NCI-H1092 treated with DMSO at 0.1 percent for 48 hours (cell line): ENCODE data around the gene LILRA1.
"Not testable (repeated sequence)": the region's sequence is repeated elsewhere in the genome, so short reads cannot be mapped to it uniquely, and the experiment has no call there.

Experiments used
- DNase-seq: peaks from one replicate; lab custom pipeline; 2025; lab: John Stamatoyannopoulos, UW

LILRA1 gene

DNA sequence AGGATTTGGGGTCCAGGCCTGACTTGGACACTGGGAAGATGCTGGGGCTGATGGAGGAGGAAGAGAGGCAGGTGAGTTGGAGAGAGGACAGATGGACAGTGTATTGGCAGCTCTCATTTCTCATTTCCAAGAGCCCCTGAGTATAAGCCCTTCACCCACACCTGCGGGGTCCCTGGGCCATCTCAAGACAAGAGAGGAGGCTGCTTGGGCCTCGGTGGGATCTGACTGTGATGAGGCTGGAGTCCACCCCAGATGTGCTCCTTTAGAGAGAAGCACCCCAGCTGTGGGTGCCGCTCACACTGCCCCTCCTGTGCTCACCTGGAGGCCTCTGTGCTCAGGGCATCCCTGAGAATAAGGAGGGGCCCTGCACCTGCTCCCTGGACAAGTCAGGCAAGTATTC is 16.1 kb upstream of the LILRA1 start:
- no peak for DNase-seq

DNA sequence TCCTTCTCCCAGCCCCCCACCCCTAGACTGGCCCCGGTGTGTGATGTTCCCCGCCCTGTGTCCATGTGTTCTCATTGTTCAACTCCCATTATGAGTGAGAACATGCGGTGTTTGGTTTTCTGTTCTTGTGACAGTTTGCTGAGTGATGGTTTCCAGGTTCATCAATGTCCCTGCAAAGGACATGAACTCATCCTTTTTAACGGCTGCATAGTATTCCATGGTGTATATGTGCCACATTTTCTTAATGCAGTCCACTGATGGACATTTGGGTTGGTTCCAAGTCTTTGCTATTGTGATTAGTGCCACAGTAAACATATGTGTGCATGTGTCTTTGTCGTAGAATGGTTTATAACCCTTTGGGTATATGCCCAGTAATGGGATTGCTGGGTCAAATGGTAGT is 15.2 kb upstream of the LILRA1 start:
- DNase-seq: not testable (repeated sequence)

DNA sequence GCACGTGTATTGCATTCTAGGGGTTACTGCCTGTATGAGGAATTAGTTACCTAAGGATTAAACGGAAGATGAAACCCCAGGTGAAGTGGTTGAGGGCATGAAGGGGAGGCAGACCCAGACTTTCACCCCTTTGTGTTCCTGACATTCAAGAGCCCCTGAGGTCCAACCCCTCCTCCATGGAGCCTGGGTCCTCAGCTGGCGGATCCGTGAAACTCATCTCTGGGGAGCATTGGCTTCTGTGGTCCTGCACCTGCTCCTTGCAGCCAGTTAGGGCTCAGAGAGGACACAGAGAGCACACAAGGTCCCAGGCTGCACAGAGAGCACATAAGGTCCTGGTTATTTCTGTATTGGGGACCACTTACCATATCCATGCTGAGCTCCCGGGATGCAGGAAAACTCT is 7.0 kb upstream of the LILRA1 start:
- DNase-seq: no peak

DNA sequence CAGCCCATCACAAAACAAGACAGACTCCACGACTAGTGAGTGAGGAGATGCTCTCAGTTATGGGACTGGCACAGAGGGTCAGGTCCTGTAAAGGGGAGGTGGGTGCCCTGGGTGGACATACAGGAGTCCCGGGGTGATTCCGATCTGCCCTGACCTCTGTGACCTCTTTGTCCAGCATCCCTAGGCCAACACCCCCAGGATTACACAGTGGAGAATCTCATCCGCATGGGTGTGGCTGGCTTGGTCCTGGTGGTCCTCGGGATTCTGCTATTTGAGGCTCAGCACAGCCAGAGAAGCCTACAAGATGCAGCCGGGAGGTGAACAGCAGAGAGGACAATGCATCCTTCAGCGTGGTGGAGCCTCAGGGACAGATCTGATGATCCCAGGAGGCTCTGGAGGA is 6.4 kb upstream of the LILRA1 start:
- no peak for DNase-seq

DNA sequence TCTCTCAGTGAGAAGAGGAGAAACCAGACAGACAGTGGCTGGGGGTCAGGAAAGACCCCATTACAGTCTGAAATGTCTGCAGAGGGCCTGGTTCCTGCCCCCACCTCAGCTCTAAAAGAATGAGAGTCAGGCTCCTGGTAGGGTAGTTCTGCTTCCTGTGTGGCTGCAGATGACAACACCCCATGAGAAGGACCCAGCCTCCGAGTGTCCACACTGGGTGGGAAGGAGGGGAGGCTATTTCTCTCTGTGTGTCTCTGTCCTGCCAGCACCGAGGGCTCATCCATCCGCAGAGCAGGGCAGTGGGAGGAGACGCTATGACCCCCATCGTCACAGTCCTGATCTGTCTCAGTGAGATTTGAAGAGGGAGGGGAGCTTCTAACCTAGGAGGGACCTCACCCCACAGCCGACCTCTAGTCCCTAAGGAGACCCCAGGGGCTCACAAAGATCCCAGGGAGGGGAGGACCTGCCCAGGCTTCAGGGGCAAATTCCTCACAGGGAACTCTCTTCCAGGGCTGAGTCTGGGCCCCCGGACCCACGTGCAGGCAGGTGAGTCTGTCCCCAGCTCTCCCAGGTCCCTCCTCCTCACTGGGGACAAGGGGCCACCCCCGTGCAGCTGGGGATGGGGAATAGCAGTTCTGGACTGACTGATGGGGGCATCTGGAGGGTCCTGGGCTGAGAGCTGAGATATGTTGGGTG is 647 bp downstream of the LILRA1 start:
- DNase-seq: not testable (repeated sequence)

DNA sequence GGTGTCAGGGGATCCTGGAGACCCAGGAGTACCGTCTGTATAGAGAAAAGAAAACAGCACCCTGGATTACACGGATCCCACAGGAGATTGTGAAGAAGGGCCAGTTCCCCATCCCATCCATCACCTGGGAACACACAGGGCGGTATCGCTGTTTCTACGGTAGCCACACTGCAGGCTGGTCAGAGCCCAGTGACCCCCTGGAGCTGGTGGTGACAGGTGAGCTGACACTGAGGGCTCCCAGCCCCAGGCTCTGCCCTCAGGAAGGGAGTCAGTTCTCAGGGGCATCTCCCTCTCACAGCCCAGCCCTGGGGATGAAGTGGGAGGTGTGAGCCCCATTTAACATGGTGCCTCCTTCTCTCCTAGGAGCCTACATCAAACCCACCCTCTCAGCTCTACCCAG is 1.3 kb downstream of the LILRA1 start:
- no peak for DNase-seq

DNA sequence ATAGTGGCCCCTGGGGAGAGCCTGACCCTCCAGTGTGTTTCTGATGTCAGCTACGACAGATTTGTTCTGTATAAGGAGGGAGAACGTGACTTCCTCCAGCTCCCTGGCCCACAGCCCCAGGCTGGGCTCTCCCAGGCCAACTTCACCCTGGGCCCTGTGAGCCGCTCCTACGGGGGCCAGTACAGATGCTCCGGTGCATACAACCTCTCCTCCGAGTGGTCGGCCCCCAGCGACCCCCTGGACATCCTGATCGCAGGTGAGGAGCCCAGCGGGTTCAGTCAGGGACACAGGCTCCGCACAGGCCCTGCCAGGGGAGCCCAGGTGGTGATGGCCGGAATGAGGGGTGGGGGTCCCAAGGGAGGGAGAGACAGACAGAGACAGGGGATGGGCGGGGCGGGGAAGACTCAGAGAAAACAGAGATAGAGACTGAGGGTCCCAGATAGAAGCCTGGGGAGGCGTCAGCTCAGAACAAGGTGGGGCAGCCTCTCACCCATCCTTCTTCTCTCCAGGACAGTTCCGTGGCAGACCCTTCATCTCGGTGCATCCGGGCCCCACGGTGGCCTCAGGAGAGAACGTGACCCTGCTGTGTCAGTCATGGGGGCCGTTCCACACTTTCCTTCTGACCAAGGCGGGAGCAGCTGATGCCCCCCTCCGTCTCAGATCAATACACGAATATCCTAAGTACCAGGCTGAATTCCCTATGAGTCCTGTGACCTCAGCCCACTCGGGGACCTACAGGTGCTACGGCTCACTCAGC is 2.4 kb downstream of the LILRA1 start:
- DNase-seq: not testable (repeated sequence)

DNA sequence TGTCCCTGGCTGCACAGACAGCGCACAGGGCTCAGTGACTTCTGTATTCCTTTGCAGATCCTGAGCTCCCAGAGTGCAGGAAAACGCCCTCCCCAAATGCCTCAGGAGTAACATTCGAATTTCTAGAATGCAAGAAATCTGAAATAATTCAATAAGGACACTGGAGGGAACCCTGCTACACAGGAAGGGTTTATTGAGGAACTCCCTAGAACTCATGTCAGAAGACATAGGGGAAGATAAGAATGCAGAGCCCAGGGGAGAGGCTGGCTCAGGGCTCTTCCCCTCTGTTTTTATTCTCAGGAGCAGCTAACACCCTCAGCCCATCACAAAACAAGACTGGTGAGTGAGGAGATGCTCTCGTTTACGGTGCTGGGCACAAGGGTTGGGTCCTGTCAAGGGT is 6.8 kb downstream of the LILRA1 start:
- no peak for DNase-seq

DNA sequence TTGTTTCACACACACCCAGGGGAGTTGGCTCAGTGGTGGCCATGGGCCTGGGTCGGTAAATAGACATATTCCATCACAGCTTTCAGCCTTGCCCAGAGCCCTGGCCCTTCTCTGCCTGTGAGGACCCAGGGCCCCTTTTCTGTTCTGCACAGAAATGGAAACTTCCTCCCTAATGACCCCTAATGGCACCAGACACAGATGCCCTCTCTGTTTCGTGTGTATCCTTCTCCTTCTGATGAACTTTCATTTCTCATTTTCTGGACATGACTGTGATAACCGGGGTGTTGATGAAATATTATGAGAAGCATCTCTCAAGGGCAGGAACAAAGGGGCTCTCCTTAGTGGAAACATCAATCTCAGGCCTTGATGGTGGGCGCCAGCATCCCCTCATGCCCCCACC is 12.8 kb downstream of the LILRA1 start:
- no peak for DNase-seq

DNA sequence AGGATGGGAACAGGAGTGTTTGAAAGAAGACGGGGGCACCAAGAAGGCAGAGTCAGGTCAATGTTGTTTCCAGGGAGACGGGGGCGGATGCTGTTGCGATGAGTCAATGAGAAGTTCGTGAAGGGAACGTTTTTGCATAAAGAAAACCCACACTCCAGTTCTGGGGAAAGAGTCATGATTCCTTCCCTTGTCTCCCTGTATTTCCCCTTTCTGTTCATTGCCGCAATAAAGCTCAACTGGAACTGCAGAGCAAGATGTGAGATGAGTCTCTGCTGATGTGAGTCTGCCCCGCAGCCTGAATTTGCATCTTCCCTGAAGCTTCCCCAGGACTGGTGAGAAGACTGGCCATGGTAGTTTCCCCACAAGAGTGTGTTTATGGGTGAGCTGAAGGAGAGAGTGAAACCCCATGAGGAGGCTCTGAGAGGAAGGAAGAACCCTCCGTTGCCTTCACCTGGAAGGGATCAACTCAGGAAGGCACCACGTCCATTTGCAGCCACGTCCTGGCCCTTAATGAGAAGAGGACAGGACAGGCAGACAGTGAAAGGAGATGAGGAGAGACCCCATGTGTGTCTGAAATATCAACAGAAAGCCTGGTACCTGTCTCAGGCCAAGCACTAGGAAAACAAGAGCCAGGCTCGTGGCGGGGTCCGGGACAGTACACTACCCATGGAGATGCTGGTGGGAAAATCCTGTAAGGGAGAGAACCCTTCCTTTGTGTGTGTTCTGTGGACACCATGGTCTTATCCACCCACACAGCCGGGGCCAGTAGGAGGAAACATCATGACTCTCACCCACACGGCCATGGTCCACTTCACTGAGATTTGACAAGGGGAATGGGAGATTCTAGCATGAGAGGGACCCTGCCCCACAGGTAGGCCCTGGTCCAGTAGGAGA is 13.7 kb downstream of the LILRA1 start:
- DNase-seq: no peak

DNA sequence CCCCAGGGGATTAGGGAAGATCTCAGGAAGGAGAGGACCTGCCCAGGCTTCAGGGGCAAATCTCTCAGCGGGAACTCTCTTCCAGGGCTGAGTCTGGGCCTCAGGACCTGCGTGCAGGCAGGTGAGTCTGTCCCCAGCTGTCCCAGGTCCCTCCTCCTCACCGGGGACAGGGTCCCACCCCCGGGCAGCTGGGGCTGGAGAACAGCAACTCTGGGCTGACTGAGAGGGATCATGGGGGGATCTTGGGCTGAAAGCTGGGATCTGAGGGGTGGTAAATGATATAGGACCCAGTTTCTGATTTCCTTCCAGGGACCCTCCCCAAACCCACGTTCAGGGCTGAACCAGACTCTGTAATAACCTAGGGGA is 14.3 kb downstream of the LILRA1 start:
- no peak for DNase-seq

DNA sequence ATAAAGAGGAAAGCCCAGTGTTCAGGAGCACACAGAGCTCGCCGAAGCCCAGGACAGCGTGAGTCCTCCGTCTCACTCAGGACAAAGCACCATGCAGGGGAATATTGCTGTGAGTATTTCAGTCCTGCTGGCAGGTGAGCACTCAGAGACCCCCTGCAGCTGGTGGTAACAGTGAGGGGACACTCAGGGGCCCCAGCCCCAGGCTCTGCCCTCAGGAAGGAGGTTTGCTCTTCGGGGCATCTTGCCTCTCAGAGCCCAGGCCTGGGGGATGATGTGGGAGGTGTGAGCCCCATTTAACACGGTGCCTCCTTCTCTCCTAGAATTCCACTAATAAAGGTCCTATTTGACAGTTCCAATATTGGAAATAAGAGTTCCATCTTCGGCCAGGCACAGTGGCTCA is 14.8 kb downstream of the LILRA1 start:
- no peak for DNase-seq

DNA sequence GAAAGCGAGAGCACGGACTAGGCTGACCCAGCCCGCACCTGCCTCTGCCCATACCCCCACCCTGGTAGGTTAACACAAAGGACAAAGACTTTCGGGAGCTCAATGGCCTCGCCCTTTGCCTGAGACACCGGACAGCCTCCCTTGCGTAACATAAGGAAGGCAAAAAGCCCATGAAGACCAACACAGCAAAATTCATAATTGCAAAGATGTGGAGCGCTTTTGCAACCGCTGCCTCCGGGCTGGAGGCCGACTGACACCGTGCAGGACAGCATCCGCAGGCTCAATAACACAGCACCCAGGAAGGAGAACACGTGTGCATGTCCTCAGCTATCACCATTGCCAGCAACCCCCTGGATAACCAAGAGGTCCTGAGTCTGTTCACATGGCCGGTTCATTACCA is 15.4 kb downstream of the LILRA1 start:
- no peak for DNase-seq

DNA sequence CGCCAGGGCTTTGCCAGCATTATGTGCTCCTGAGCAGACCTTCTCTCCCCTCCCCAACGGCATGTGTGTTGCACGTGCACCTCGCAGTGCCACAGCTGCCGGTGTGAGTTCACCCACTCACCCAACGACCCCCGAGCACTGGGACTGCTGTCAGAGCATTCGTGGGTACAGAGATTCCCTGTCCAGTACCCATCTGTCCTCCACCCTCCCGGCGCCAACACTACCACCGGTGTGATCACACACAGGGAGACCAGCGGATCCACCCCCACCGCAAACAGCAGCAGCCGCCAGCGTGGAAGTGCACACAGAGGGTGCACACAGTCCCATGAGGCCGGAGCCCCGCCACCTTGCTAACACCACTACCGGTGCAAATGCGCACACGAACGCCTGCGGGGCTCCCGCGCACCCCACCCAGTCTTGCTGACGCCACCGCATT is 15.9 kb downstream of the LILRA1 start:
- no peak for DNase-seq

DNA sequence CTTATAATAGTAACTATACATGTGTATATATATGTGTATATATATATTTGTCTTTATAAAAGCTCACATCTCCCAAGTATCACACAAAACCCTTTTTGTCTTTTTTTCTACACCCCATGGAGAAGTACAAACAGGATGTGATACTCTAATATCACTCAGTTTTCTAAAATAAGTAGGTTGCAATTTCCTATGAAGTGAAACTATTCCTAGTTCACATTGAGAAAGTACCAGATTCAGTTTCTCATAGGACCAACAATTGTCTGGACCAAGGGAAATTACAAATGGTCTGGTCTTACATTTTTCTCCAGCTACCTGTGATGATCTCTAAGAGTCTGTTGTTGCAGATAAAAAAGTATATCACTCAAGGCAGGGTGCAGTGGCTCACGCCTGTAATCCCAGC is 19.0 kb downstream of the LILRA1 start:
- DNase-seq: no peak

DNA sequence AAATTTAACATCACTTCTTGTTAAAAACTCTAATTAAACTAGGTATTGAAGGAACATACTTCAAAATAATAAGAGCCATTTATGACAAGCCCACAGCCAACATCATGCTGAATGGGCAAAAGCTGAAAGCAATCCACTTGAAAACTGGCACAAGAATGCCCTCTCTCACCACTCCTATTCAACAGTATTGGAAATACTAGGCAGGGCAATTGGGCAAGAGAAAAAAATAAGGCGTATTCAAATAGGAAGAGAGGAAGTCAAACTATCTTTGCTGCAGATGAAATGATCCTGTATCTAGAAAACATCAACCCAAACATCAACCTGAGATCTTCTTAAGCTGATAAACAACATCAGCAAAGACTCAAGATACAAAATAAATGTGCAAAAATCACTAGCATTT is 21.3 kb downstream of the LILRA1 start:
- DNase-seq: no peak

DNA sequence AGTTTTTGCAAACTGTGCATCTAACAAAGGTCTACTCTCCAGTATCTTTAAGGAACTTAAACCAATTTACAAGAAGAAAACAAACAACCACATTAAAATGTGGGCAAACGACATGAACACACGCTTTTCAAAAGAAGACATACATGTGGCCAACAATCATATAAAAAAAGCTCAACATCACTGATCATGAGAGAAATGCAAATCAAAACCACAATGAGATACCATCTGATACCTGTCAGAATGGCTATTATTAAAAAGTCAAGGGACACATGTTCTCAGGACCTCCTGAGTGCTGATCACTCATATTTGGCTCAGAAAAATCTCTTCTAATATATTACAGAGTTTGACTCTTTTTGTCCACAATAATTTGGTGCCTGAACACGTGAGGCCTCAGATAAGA is 22.6 kb downstream of the LILRA1 start:
- no peak for DNase-seq

DNA sequence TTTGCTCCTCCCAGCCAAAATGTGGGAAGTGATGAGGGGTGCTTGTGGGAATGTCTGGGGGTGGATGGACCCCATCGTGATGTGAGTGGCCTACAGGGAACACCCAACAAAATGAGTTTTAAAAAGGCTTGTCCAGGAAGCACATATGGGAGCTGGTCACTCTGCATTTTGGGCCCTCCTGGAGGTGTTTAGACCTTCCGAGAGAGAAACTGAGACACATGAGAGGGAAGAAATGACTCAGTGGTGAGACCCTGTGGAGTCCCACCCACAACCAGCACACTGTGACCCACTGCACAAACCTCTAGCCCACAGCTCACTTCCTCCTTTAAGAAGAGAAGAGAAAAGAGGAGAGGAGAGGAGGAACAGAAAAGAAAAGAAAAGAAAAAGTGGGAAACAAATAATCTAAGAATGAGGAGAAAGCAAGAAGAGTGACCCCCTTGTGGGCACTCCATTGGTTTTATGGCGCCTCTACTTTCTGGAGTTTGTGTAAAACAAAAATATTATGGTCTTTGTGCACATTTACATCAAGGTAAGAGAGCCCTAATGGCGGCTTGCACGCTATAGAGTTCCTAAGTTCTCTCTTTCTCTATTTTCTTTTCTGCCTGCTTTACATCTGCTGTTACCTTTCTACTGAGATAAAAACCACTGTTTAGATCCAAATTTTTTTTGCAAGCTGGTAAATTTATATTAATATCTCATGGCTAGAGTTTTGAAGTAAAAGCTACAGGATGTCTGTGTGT is 23.6 kb downstream of the LILRA1 start:
- DNase-seq: no peak

DNA sequence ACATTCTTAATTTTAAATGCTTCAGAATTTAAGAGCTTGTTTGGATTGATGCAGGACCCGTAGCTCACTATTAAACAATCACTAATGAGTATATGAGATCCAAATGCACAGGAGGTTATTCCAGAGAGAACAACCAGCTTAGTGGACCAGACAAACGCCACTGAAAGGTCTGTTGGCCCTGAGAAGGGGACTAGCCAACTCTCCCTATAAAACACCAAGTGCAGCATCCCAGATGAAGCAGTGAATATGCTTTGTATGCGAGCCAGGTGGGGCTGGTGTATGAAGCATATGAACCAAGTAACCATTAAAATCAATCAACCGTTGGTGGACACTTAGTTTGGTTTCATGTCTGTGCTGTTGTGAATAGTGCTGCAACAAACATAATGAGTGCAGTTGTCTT is 27.0 kb downstream of the LILRA1 start:
- no peak for DNase-seq

DNA sequence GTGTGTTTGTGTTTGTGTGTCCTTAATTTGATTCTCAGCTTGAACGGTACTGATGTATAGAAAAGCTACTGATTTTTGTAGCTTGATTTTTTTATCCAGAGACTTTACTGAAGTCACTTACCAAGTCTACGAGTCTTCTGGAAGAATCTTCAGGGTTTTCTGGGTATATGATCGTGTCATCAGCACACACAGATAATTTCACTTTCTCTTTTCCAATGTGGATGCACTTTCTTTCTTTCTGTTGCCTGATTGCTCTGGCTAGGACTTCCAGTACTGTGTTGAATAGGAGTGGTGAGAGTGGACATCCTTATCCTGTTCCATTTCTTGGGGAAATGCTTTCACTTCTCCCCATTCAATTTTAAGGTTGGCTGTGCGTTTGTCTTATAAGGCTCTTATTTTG is 29.0 kb downstream of the LILRA1 start:
- no peak for DNase-seq

DNA sequence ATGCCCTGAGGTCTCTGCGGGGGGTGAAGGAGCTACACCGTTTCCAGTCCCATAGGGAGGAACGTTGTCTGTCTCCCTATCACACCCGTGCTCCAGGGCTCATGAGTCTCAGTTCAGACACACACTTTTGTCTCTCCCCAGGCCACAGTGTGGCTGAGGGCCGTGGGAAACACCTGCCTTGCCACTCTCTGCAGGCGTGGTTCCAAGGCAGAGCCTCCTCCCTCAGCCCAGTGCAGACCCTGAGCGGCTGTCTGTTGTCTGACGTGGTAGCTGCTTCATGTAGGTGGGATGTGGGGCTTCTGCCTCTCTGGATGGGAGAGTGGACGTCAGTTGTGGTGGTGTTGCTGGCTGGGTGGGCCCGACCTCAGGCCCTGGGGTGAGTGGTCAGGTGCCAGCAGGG is 30.8 kb downstream of the LILRA1 start:
- DNase-seq: not testable (repeated sequence)
